Gastroesophageal sphincter (tissue), 4 donors: Measurements from ENCODE around the gene ZNF726. TPM values are rescaled to one million over a fixed set of nuclear protein-coding genes. Genes with fewer than 3 reads are reported as not detected.
"Not testable (repeated sequence)": the region's sequence is repeated elsewhere in the genome, so short reads cannot be mapped to it uniquely, and the experiment has no call there.

Source experiments
- ATAC-seq: fragments of 150-250 bp; one replicate; pipeline ENCODE4 v1.9.1; 2016; ENCODE audit warnings: mild to moderate bottlenecking, moderate library complexity
- H3K27ac ChIP-seq, 4 donors: fragments of 200-600 bp; sonication (generic) in 3 of 4; 1 replicate in 3 of 4; 2 replicates in 1 of 4; pipeline ENCODE4 v1.5.1; 2016 to 2019
- H3K27me3 ChIP-seq: fragments of 200-600 bp; sonication (generic); one replicate; pipeline ENCODE4 v1.5.1; 2019
- H3K36me3 ChIP-seq, 2 donors: fragments of 200-600 bp; sonication (generic); one replicate each; pipeline ENCODE4 v1.5.1; 2019; ENCODE audit warnings: control low read depth in 1 of 2
- H3K4me1 ChIP-seq, 3 donors: fragments of 200-600 bp; sonication (generic); 1 replicate in 2 of 3; 2 replicates in 1 of 3; pipeline ENCODE4 v1.5.1; 2016 to 2019; ENCODE audit warnings: control low read depth in 2 of 3
- H3K4me3 ChIP-seq, 2 donors: fragments of 200-600 bp; sonication (generic); one replicate each; pipeline ENCODE4 v1.5.1; 2019; ENCODE audit warnings: mild to moderate bottlenecking in 1 of 2, moderate library complexity in 1 of 2
- H3K9me3 ChIP-seq, 3 donors: fragments of 200-600 bp; sonication (generic); one replicate each; pipeline ENCODE4 v1.5.1; 2017 to 2019; ENCODE audit warnings: control low read depth in 2 of 3
- EP300 ChIP-seq: sonication (generic); formaldehyde crosslinking; IDR thresholded peaks from one replicate; pipeline ENCODE4 v1.6.1; 2017; ENCODE audit warnings: antibody characterized with exemption, mild to moderate bottlenecking
- POLR2A ChIP-seq, 2 donors: fragments of 450-650 bp; IDR thresholded peaks; one replicate each; pipeline ENCODE4 v1.6.1; 2017; ENCODE audit warnings: antibody characterized with exemption in 2 of 2, mild to moderate bottlenecking in 2 of 2, moderate library complexity in 1 of 2
- POLR2AphosphoS5 ChIP-seq: sonication (generic); formaldehyde crosslinking; IDR thresholded peaks from one replicate; pipeline ENCODE4 v1.6.1; 2017; ENCODE audit warnings: antibody characterized with exemption
- WGBS, 2 donors: methylation state at CpG; one replicate each; pipeline ENCODE4 v1.1.5; 2018; ENCODE audit warnings: low coverage in 1 of 2; 5-methylcytosine and 5-hydroxymethylcytosine counted together
- total RNA-seq, 4 donors: library from RNA; depleted of rRNA; stranded (reverse); fragments of >200 nt; gene quantifications; one replicate each; pipeline ENCODE4 v1.1.0, GENCODE V29; 2016
- TF ChIP-seq, protein P1 (sequence below), 4 experiments: fragments of 200-600 bp in 2 of 4; fragments of 450-650 bp in 2 of 4; sonication (generic) in 1 of 4; IDR thresholded peaks; one replicate each; pipeline ENCODE4 v1.5.1; 2017 to 2019; ENCODE audit warnings: antibody characterized with exemption in 4 of 4, mild to moderate bottlenecking in 2 of 4, moderate library complexity in 2 of 4

ZNF726 gene
- 1 to 10 TPM in 1 of 4 donors, under 1 TPM in 2, not detected in 1; 0.27 to 1.6 (median 0.35) TPM for total RNA-seq

DNA sequence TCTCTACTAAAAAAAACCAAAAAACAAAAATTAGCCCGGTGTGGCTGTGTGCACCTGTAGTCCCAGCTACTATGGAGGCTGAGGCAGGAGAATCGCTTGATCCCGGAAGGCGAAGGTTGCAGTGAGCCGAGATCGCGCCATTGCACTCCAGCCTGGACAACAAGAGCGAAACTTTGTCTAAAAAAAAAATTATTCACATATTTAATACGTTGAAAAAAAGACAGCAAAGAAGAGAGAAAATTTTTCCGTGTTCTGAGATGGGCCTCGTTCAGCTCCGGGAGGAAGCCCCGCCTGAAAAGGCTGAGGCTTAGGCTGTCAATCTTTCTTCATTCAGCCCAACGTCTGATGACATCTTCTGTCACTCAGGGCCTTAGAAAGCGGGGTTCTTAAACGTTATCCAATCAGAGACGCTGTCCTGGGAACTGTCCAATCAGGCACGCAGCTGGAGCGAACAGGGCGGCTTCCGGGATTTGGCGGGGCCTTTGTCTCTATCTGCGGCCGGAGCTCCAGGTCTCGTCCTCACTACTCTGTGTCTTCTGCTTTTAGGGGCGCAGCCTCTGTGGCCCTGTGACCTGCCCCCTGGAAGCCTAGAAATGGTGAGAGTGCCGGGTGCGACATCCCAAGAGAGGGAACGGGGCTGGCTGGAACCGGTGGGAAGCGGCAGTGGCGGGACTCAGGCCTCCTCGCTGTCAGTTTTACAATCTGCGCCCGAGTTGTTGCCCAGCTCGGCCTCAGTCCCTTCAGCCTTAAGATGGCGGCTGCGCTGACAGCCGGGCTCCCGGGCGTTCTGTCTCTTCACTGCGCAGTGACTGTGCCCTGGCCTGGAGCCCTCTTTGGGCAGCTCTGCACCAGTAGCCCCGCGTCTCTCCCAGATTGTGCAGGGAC, at the start of gene ZNF726:
Gene ZNF726, plus strand, starts transcription at position 485 of the 885 bp plus-strand sequence. Its CDS starts 109 bp downstream, at position 594.
- Histone ChIP-seq H3K36me3 (no peaks in the 10 kb centered on the region), H3K9me3 (no peaks in the 10 kb centered on the region), H3K27me3 (no peaks in the 10 kb centered on the region), H3K4me3 (peak within 1 kb of the TSS; percentile 46 to 64), H3K27ac (peak within 1 kb of the TSS in 2 of 4 donors; percentile 55 to 74), H3K4me1 (peaks cover 0 to 6% (median 0%) of the 10 kb centered on the region in 3 donors)
- TF ChIP-seq, protein P1, sequence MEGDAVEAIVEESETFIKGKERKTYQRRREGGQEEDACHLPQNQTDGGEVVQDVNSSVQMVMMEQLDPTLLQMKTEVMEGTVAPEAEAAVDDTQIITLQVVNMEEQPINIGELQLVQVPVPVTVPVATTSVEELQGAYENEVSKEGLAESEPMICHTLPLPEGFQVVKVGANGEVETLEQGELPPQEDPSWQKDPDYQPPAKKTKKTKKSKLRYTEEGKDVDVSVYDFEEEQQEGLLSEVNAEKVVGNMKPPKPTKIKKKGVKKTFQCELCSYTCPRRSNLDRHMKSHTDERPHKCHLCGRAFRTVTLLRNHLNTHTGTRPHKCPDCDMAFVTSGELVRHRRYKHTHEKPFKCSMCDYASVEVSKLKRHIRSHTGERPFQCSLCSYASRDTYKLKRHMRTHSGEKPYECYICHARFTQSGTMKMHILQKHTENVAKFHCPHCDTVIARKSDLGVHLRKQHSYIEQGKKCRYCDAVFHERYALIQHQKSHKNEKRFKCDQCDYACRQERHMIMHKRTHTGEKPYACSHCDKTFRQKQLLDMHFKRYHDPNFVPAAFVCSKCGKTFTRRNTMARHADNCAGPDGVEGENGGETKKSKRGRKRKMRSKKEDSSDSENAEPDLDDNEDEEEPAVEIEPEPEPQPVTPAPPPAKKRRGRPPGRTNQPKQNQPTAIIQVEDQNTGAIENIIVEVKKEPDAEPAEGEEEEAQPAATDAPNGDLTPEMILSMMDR (IDR thresholded peaks at IDR 0.05), result no peak
- peak; percentile 93 for ATAC-seq
- WGBS, 2 donors, result 2 to 12% methylated on average over 8 to 20 of the region's 44 CpGs

DNA sequence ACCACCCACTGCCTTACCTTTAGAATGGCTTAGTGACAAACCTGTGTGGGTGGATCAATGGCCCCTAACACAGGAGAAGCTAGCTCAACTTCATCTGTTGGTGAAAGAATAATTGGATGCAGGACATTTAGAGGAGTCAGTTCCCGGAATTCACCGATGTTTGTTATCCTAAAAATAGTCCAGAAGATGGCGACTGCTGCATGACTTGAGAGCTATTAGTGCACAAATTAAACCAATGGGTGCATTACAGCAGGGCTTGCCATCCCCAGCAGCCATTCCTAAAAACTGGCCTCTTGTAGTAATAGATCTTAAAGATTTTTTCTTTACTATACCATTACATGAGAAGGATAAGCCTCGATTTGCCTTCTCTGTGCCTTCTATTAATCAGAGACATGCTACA, 46.8 kb upstream of the ZNF726 start:
- ATAC-seq, result no peak
- WGBS, 2 donors, result 73 to 77% methylated on average over 4 of the region's 4 CpGs

DNA sequence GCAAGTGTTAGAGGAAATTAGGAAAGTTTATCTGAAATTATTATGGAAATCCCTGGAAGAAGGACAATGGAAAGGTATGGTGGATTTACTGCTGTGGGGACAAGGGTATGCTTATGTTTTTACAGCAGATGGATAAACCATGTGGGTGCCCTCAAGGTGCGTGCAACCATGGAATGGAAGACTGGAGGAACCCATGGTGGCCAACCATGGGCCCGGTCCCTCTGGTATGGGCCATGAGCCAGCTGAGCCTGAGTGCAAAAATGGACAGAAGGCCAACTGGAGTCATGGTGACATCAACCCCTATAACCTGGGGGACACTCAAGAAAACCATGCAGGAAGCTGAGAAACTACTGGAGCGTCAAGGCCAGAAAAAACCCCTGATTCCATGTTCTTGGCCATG, 46.1 kb upstream of the ZNF726 start:
- Histone ChIP-seq H3K36me3 (no peaks in the 10 kb centered on the region), H3K27me3 (no peaks in the 10 kb centered on the region), H3K9me3 (no peaks in the 10 kb centered on the region), H3K4me1 (no peaks in the 10 kb centered on the region), H3K4me3 (no peak overlapping the region), H3K27ac (no peak overlapping the region)
- 94% methylated on average over 3 of the region's 3 CpGs; no CpG with 5 or more reads in 1 of the 2 donors for WGBS, 2 donors
- TF ChIP-seq EP300 (no peak), POLR2A (IDR thresholded peaks at IDR 0.05) (no peak), POLR2AphosphoS5 (no peak)
- TF ChIP-seq, protein P1 (IDR thresholded peaks at IDR 0.05), result no peak
- ATAC-seq, result no peak

More for the DNA sequence above, 46.8 kb upstream of the ZNF726 start:
- no peaks in the 10 kb centered on the region for H3K27me3 ChIP-seq
- no peaks in the 10 kb centered on the region for H3K9me3 ChIP-seq
- TF ChIP-seq, protein P1 (IDR thresholded peaks at IDR 0.05), result no peak
- no peak for TF ChIP-seq EP300
- TF ChIP-seq POLR2A (IDR thresholded peaks at IDR 0.05), result no peak
- no peak for TF ChIP-seq POLR2AphosphoS5
- no peaks in the 10 kb centered on the region for H3K36me3 ChIP-seq
- H3K27ac ChIP-seq, result no peak overlapping the region
- no peak overlapping the region for H3K4me3 ChIP-seq
- H3K4me1 ChIP-seq, result no peaks in the 10 kb centered on the region

DNA sequence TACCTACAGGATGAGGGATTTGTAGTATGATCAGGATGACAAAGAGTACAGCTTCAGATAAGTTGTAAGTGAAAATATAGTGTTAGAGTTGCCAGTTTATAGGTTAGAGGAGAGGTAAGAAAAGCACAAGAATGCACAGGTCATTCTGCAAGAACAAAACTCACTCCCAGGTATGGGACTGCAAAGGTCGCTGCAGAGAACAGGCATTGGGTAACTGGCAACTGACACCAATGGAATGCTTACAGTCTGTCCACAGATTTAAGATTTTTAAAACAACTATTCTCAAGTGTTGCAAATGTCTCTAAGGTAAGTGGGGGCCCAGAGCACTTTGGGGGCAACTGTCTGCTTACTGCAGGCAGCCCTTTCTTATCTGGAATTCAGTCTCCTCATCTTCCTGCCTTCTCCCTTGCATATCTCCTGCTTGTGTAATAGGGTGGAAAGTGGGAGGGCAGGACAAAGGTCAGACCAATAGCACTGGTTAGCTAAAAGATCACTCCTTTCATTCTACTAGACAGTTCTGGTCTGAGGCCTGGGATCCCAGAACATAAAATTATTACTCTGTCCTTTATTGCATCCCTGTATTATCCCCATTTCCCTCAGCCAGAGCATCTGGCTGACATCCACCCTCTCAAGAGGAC, 42.3 kb upstream of the ZNF726 start:
- H3K4me1 ChIP-seq, result no peaks in the 10 kb centered on the region
- no peak for ATAC-seq

DNA sequence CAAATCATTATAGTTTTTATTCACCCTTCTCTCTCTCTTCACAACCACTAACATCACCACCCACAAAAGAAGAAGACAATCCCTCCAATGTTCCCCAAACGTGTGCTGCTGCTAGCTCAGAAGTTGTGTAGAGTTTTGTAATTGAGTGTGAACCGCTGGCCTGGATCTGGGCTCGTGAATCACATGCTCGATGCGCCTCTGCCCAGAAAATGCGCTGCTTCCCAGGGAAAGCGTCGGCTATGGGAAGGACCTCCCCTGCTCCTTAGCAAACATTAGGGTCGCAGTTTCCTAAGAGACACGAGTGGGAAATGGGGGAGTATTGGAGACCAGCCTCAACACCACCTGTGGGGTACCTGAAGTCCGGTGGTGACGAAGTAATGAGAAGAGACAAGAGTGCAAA, 38.4 kb upstream of the ZNF726 start:
- Histone ChIP-seq H3K9me3 (no peaks in the 10 kb centered on the region), H3K4me3 (no peak overlapping the region), H3K36me3 (no peaks in the 10 kb centered on the region), H3K4me1 (no peaks in the 10 kb centered on the region), H3K27ac (no peak overlapping the region), H3K27me3 (peaks cover 16% of the 10 kb centered on the region)
- WGBS, 2 donors, result 26 to 45% methylated on average over 3 to 12 of the region's 12 CpGs
- ATAC-seq, result no peak
- no peak for TF ChIP-seq EP300
- TF ChIP-seq, protein P1 (IDR thresholded peaks at IDR 0.05), result no peak
- no peak for TF ChIP-seq POLR2A (IDR thresholded peaks at IDR 0.05)
- TF ChIP-seq POLR2AphosphoS5, result no peak

More for the DNA sequence above, 42.3 kb upstream of the ZNF726 start:
- no peak overlapping the region for H3K27ac ChIP-seq
- no peak overlapping the region for H3K4me3 ChIP-seq
- no peaks in the 10 kb centered on the region for H3K9me3 ChIP-seq
- WGBS, 2 donors, result 55 to 88% methylated on average over 1 of the region's 1 CpG
- no peak for TF ChIP-seq POLR2A (IDR thresholded peaks at IDR 0.05)
- no peak for TF ChIP-seq POLR2AphosphoS5
- TF ChIP-seq EP300, result no peak
- H3K36me3 ChIP-seq, result no peaks in the 10 kb centered on the region
- peaks cover 7% of the 10 kb centered on the region for H3K27me3 ChIP-seq

DNA sequence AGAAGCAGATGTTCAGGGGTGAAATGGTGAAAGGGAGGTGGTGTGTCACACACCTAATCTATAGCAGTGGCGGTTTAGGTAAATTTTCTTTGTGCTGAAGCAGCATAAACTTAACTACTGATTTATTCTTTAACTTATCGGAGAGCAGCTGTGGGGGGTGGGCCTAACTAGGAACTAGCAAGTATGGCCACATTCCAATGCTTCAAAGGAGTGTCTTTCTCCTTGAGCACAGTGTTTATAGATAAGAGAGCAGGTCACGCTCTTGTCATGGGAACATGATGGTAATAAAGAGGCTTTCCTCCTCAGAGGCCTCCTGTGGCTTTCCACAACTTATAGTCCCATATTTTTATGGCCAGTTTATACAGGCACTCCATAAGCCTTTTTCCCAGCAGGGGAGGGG, 37.9 kb upstream of the ZNF726 start:
- H3K36me3 ChIP-seq, H3K4me3 ChIP-seq, ATAC-seq, H3K27ac ChIP-seq, H3K4me1 ChIP-seq, H3K9me3 ChIP-seq: not testable (repeated sequence)
- peaks cover 16% of the 10 kb centered on the region for H3K27me3 ChIP-seq
- WGBS, 2 donors, result 13 to 24% methylated on average over 3 of the region's 3 CpGs
